Measurements from ENCODE around the gene COL5A1. TPM values are rescaled to one million over a fixed set of nuclear protein-coding genes. Genes with fewer than 3 reads are reported as not detected.

The COL5A1 gene
- total RNA-seq, 1 experiment from 2014 or later = 9.5 TPM

DNA sequence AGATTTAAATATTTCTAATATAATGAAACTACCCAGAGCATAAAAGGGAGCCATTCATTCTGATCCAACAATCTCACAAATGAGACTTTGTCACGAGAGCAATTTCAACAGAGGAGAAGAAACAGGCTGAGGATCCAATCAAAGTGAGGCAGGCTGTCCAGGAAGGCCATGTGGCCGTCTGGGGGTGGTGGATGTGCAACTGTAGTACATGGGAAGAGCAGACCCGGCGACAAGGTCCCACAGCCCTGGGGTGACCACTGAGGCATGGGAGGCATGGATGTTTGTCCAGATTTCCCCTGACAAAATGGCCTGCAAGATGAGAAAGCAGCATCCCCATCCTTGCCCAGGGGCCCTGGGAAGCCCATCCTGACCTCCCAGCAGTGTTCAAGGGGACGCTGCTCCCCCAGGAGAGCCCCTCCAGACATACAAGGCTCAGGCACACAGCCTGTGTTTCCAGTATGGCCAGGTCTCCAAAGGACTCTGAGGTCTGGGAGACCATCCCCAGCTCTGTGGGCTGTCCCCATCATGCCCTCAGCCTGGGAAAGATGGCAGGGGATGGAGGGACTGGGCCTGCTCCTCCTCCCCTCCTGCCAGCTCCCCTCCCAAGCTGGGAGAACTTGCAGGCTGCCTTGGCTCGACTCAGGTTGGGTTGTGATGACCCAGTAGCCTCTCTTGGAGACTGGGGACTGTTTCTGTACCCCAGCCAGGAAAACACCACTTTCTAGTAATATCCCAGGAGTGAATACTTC, 211.5 kb downstream of the COL5A1 start:
- no peaks in the 10 kb centered on the region for H4K20me1 ChIP-seq (ENCODE audit: control insufficient read depth, insufficient read depth, insufficient read length)
- no peaks in the 10 kb centered on the region for H3K27me3 ChIP-seq (ENCODE audit: insufficient read depth, low read length)
- H2BK12ac ChIP-seq (ENCODE audit: insufficient read length, low read depth, low read length) = no peak overlapping the region
- H3K27ac Mint-ChIP-seq = no peak overlapping the region
- no peak overlapping the region for H3K9ac ChIP-seq (ENCODE audit: extremely low read depth, insufficient read length, low read length)
- no peak overlapping the region for H3K14ac ChIP-seq (ENCODE audit: insufficient read depth, low read length)
- no peak overlapping the region for H2AFZ ChIP-seq (ENCODE audit: low read length)
- no peak overlapping the region for H2BK120ac ChIP-seq (ENCODE audit: low read depth, low read length, poor library complexity, severe bottlenecking)
- no peak overlapping the region for H3K18ac ChIP-seq (ENCODE audit: insufficient read length, low read depth, low read length)
- no peak overlapping the region for H3K4me2 ChIP-seq (ENCODE audit: insufficient read depth, insufficient read length, low read length)
- H3K9me3 Mint-ChIP-seq = peaks cover 8 to 12% of the 10 kb centered on the region in 2 experiments; a peak in 4 of 5 replicates
- H4K5ac ChIP-seq (ENCODE audit: insufficient read length, low read depth, low read length) = no peak overlapping the region
- WGBS (ENCODE audit: extremely low coverage, insufficient read length, low lambda C conversion rate) = no CpG with 5 or more reads among the region's 6 CpGs
- no peak overlapping the region for H3K4ac ChIP-seq (ENCODE audit: low read depth, low read length)
- H3K27me3 Mint-ChIP-seq (ENCODE audit: low read depth) = peaks cover 10% of the 10 kb centered on the region
- no peaks in the 10 kb centered on the region for H3K23me2 ChIP-seq (ENCODE audit: insufficient read length, low read depth, low read length, poor library complexity, severe bottlenecking)
- no peak overlapping the region for H4K91ac ChIP-seq (ENCODE audit: insufficient read length, low read depth, low read length)
- H3K23ac ChIP-seq (ENCODE audit: insufficient read length, low read depth, low read length) = no peak overlapping the region
- no peak overlapping the region for H4K8ac ChIP-seq (replicated peaks; ENCODE audit: insufficient read length, low read depth, low read length)
- DNase-seq = peak; percentile 9
- no peak overlapping the region for H2BK15ac ChIP-seq (ENCODE audit: low read depth, low read length)
- H3K4me3 Mint-ChIP-seq = no peak overlapping the region
- H2BK5ac ChIP-seq (ENCODE audit: insufficient read length, low read length) = no peak overlapping the region
- H3K56ac ChIP-seq (ENCODE audit: insufficient read length, low read depth, low read length) = no peak overlapping the region
- TF ChIP-seq, protein P1, sequence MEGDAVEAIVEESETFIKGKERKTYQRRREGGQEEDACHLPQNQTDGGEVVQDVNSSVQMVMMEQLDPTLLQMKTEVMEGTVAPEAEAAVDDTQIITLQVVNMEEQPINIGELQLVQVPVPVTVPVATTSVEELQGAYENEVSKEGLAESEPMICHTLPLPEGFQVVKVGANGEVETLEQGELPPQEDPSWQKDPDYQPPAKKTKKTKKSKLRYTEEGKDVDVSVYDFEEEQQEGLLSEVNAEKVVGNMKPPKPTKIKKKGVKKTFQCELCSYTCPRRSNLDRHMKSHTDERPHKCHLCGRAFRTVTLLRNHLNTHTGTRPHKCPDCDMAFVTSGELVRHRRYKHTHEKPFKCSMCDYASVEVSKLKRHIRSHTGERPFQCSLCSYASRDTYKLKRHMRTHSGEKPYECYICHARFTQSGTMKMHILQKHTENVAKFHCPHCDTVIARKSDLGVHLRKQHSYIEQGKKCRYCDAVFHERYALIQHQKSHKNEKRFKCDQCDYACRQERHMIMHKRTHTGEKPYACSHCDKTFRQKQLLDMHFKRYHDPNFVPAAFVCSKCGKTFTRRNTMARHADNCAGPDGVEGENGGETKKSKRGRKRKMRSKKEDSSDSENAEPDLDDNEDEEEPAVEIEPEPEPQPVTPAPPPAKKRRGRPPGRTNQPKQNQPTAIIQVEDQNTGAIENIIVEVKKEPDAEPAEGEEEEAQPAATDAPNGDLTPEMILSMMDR (conservative IDR thresholded peaks at IDR 0.05) = no peak
- H3K4me1 Mint-ChIP-seq = no peaks in the 10 kb centered on the region
- no peaks in the 10 kb centered on the region for H3K4me1 ChIP-seq (ENCODE audit: insufficient read depth, low read length)
- H2BK20ac ChIP-seq (ENCODE audit: low read depth, low read length, poor library complexity, severe bottlenecking) = no peak overlapping the region
- no peak overlapping the region for H3K27ac ChIP-seq (ENCODE audit: insufficient read length, low read depth, low read length)
- H2AK5ac ChIP-seq (ENCODE audit: insufficient read length, low read length) = no peak overlapping the region
- H3K79me1 ChIP-seq (ENCODE audit: insufficient read depth, low read depth, low read length, poor library complexity, severe bottlenecking) = no peaks in the 10 kb centered on the region
- H3K79me2 ChIP-seq (ENCODE audit: insufficient read depth, low read length) = no peaks in the 10 kb centered on the region
- no peaks in the 10 kb centered on the region; a peak in 1 of 7 replicates for H3K36me3 Mint-ChIP-seq (ENCODE audit: insufficient read depth in 1 of 3, low read depth in 3 of 3)
- H3K9me3 ChIP-seq (ENCODE audit: control insufficient read depth, low read depth, low read length) = peaks cover 5% of the 10 kb centered on the region
- no peak overlapping the region for H3T11ph ChIP-seq (ENCODE audit: low read length)
